ENCODE measurements around the gene TBR1.

The TBR1 gene

DNA sequence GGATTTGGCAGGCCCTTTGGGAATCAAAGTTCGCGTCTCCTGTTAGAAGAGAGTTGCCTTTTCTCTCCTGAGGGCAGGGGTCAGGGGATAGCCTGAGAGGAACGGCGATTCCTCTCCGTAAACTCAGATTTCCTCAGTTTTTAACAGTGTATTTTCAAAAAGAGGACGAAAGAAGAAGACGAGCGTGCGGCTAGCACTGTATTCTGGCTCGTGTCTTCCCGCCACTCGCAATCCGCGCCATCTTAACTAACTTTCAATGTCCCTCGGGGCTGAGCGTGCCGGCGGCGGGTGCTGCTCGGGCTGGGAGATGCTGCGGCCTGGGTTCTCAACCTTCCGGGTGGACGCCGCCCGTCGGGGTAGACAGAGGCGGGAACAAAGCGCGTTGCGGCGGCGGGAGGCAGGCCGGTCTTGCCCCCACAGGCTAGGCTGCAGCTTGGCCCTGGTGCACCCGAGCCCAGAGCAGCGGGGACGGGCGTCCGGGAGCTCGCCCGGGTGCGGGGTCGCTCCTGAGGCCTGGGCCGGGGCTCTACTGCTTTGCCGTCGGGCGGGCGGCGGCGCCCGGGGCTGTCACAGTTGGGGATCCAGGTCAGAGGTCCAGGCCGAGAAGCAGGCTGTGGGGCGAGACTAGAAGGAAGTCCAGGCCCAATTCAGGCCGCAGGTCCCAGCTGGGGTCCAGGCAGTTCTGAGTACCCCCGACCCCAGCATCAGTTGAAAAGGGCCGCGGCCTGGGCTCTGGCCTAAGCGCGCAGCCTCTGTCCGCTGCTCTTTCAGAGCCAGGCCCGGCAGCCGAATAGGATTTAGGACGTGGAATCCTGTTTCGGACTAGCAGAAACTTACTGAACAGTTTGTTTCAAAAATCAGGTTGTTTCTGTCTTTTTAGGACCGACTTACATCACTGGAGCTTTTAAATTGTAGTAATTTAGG, 11.8 kb downstream of the TBR1 start:
- peak; percentile 61 for DNase-seq

DNA sequence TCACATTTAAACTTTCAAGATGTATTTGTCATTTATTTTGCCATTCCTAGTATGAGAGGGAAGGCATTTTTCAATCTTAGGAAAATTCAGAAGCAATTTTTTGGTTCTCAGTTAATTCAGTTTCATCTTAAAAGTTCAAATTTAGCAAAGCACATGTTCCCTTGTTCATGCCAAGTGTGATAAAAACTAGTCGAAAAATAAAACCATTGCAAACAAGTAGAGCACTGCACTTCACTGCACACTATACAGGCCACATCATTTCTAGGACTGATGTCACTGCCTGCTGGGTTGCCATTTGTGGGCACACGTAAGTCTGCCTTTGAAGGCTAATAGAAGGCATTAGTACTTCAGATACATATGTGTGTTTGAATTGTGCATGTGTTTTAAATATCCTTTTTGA, 14.3 kb downstream of the TBR1 start:
- DNase-seq = no peak

DNA sequence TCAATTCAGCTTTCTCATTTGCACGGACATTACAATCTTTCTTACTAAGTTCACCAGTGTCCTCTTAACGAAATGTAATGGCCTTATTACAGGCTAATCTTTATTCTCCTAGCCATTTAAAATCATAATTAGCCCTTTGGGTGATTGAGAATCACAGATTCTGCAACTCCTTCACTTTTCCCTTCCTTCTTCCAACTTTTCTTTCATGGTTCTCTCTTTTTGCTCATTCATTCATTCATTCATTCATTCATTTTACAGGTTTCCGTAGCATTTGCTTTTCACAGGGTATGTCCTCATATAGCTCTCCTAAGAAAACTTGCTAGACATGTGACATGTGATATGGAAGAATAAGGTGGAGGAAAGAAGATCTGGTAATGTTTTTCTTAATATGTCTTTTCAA, 16.0 kb downstream of the TBR1 start:
- no peak for DNase-seq

DNA sequence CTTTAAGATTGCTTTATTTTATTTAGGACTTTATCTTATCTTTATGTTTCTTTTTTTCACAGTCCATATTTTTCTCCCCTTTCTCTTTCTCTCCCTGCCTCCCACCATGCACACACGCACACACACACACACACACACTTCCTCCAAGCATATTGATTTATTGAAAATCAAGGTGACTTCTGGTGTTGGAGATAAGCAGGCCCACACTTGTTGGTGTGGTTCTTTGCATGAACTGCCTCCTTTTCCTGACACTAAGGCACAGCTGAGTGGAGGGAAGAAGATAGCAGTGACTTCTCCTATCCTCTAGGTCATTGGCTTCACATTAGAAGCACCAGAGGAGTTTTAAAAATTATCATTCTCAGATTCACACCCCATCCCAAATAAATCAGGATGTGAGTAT, 18.0 kb downstream of the TBR1 start:
- no peak for DNase-seq

DNA sequence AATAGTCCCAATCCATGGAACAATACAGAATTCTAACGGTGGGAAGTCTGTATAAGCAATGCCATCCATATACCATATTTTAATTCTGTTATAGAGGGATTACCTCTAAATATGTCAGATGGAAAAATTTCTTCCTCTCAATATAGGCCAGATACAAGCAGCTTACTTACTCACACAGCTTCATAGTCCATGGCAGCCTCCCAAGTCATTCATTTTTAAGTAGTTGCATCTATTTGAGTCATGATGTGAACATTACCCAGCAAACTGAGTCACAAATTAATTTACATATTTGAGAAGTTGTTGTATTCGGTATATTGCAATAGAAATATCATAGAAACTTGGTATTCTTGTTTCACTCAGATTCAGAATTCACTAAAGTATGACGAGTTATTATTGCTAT, 20.3 kb downstream of the TBR1 start:
- no peak for DNase-seq

DNA sequence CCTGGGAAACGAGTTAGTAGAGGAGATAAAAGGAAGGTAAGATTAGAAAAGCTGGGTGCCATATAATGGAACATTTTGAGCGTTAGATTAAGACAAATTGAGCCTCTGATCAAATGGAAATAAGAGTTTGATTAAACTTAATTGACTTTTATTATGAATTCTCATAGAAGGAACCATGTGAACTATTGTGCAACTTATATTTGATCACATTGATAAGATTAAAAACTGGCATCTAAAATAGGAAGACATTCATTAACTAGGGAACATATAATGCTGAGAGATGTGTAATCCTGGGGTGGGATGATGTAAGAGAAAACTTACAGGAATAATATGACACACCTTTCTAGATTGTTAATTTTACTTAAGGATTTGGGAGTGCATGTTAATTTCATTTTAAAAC, 22.5 kb downstream of the TBR1 start:
- no peak for DNase-seq

DNA sequence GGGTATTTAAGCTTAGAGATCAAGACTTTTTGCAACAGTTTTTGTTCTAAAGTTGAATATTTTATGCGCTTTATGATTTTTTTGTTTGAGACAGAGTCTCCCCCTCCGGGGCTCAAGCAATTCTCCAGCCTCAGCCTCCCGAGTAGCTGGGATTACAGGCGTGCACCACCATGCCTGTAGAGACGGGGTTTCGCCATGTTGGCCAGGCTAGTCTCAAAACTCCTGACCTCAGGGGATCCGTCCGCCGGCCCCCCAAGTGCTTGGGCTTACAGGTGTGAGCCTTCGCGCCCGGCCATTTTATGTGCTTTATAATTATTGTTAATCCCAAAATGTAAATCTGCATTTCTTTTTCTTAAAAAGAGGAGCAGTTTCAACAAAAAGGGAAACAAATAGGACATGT, 29.0 kb downstream of the TBR1 start:
- DNase-seq = no peak

DNA sequence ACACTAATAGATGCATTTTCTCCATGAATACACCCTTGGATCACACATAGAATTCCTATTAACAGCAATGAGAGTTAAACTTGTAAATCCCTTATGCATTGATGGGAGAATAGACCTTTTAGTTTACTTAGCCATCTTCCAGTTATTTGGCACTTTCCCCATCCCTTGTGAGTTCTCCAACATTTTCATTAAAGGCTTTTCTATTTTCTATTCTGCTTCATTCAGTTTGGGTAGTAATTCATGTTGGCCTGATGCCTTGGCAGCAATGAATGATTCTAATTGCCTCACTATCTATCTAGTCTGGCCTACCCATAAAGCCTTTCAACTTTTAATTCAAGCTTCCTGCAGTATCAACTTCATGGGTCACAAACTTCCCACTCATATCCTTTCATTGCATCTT, 32.3 kb downstream of the TBR1 start:
- DNase-seq = no peak

DNA sequence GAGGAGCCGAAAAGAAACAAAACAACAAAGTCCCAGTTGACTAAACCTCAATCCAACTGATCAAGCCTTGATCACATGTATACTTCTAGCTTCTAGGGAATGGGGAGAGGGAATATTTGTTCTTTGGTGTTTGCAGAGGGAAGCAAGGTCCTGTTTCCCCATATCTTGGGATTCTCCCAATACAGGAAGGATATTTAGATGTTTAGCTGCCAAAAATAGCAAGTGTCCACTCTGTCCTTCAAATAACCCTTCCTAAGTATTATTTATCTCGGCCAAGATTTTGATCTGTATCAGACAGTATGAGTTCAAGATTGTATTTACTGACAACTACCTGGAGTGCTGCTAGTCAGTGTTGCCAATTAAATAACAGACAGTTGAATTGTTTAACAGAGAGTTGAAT, 55.5 kb downstream of the TBR1 start:
- DNase-seq = no peak

DNA sequence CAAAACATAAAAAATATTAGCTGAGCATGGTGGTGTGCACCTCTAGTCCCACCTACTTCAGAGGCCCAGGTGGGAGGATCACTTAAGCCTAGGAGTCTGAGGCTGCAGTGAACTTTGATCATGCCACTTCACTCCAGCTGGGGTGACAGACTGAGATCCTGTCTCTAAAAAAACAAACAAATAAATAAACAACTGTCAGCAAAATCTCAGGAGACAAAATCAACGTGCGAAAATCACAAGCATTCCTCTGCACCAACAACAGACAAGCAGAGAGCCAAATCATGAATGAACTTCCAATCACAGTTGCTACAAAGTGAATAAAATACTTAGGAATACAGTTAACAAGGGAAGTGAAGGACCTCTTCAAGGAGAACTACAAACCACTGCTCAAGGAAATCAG, 58.8 kb downstream of the TBR1 start:
- DNase-seq = no peak

All from right kidney (tissue), 1 donor.